Activated naive CD4-positive, alpha-beta T cell treated with anti-CD3 and anti-CD28 coated beads, Interleukin-2, amount 10 ng/mL, durations not matched to agents 7 days and 5 days (primary cell): ENCODE data around the gene TAC3.
A peak's percentile ranks its signal among the peaks of the same experiment; 100 is the strongest.
"Not testable (repeated sequence)": the region's sequence is repeated elsewhere in the genome, so short reads cannot be mapped to it uniquely, and the experiment has no call there.

Source experiments
- CTCF ChIA-PET: fragments of 350-600 bp; sonication (Branson Sonifier 250); formaldehyde crosslinking; loops from one replicate; lab custom pipeline; 2021; ENCODE audit warnings: antibody characterized with exemption; lab: Charles Lee
- DNase-seq: peaks from one replicate; pipeline ENCODE4 v3.0.0-alpha.2; 2020
- H3K27ac Mint-ChIP-seq: one replicate; pipeline ENCODE4 v1.8.0; 2021; ENCODE audit warnings: mild to moderate bottlenecking, moderate library complexity, mixed read lengths
- H3K27me3 Mint-ChIP-seq: one replicate; pipeline ENCODE4 v1.8.0; 2021; ENCODE audit warnings: mild to moderate bottlenecking, mixed read lengths
- H3K36me3 Mint-ChIP-seq: one replicate; pipeline ENCODE4 v1.8.0; 2021; ENCODE audit warnings: mixed read lengths
- H3K4me1 Mint-ChIP-seq: one replicate; pipeline ENCODE4 v1.8.0; 2021; ENCODE audit warnings: mixed read lengths
- H3K4me3 Mint-ChIP-seq: one replicate; pipeline ENCODE4 v1.8.0; 2021; ENCODE audit warnings: mild to moderate bottlenecking, moderate library complexity, mixed read lengths
- H3K9me3 Mint-ChIP-seq: one replicate; pipeline ENCODE4 v1.8.0; 2021; ENCODE audit warnings: mixed read lengths

TAC3 gene

GRCh38 chr12:57029457-57029856, 13.1 kb upstream of the TAC3 start:
- CTCF ChIA-PET: interaction anchor here (1.0 to 4.3 kb wide), 4 partner anchors 8 to 32 kb away, joined by 3 to 44 read pairs (median 10); partner anchors contain the start of genes MYO1A and ZBTB39
- no peak for DNase-seq
- Mint-ChIP-seq H3K4me1 (peaks cover 38% of the 10 kb centered on the region), H3K36me3 (no peaks in the 10 kb centered on the region), H3K4me3 (no peak overlapping the region), H3K27me3 (peaks cover 4% of the 10 kb centered on the region), H3K27ac (no peak overlapping the region), H3K9me3 (no peaks in the 10 kb centered on the region)

- Mint-ChIP-seq H3K9me3 (no peaks in the 10 kb centered on the region), H3K27me3 (peaks cover 4% of the 10 kb centered on the region), H3K27ac (no peak overlapping the region), H3K36me3 (no peaks in the 10 kb centered on the region), H3K4me1 (peaks cover 38% of the 10 kb centered on the region), H3K4me3 (no peak overlapping the region)
- CTCF ChIA-PET: interaction anchor here (0.7 to 2.6 kb wide), 12 partner anchors 9 to 96 kb away, joined by 3 to 13 read pairs (median 4); partner anchors contain the start of gene TAC3
- DNase-seq: no peak
Observed at GRCh38 chr12:57027805-57028153, 11.4 kb upstream of the TAC3 start.

DNA sequence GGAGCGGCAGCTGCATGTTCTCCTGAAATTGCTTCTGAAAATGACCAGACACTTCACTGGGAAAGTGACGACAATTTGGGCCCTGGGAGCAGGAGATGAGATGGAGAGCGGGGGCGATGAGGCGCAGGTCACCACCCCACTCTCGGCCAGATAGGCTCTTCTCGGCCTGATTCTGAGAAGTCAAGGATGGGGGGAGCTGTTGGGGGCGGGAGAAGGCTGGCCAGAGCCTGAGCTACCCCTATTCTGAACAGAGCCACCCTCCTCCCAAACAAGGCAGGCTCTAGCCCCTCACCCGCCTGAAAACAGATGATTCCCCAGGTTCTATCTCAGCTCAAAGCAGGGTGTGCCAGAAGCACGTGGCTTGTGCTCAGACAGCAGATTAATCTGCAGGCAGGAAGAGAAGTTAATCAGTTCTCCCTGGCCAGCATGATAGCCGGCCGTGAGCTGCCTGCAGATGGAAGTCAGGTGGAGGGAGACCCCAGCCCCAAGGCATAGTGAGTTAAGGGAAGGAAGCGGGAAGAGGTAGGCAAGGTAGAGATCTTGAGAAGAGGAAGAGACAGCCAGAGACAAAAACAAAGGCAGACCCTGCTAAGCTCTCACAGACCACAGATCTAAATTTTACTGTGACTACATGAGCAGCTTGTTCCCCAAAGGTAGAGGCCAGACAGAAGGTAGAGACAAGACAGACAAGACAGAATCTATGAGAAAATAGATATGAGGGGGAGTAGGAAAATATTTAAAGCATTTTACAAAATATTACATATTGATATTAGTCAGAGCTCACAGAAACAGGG, 10.9 kb upstream of the TAC3 start:
- Mint-ChIP-seq H3K9me3 (no peaks in the 10 kb centered on the region), H3K27me3 (peaks cover 4% of the 10 kb centered on the region), H3K27ac (no peak overlapping the region), H3K4me1 (peaks cover 38% of the 10 kb centered on the region), H3K4me3 (no peak overlapping the region), H3K36me3 (no peaks in the 10 kb centered on the region)
- CTCF ChIA-PET: interaction anchor here (0.7 to 2.6 kb wide), 13 partner anchors 8 to 97 kb away, joined by 3 to 13 read pairs (median 4); partner anchors contain the start of gene TAC3
- DNase-seq: no peak

DNA sequence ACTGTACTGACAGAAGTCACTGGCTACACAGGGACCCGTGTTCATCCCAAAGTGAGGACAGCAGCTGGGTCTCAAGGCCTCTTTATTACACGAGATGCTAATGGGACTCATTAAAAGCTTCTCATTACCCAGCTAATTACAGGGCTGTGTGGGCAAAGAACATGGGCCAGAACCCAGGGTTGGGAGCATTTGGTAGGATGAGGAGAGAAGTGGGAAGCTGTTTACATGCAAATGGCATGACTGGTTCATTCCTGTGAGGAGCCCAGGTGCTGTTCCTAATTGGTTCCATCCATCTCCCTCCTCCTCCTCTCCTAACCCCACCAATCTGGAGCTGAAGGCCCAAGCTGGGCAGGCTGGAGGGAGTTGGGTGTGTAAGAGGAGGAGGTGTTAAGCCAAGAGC, 8.9 kb upstream of the TAC3 start:
- H3K4me3 Mint-ChIP-seq: no peak overlapping the region
- no peak for DNase-seq
- H3K36me3 Mint-ChIP-seq: no peaks in the 10 kb centered on the region
- CTCF ChIA-PET: interaction anchor here (1.4 to 2.6 kb wide), 4 partner anchors 17 to 151 kb away, joined by 3 to 8 read pairs (median 6); no protein-coding TSS in a partner anchor
- H3K27me3 Mint-ChIP-seq: peaks cover 4% of the 10 kb centered on the region
- H3K27ac Mint-ChIP-seq: no peak overlapping the region
- H3K9me3 Mint-ChIP-seq: no peaks in the 10 kb centered on the region
- H3K4me1 Mint-ChIP-seq: peaks cover 26% of the 10 kb centered on the region

DNA sequence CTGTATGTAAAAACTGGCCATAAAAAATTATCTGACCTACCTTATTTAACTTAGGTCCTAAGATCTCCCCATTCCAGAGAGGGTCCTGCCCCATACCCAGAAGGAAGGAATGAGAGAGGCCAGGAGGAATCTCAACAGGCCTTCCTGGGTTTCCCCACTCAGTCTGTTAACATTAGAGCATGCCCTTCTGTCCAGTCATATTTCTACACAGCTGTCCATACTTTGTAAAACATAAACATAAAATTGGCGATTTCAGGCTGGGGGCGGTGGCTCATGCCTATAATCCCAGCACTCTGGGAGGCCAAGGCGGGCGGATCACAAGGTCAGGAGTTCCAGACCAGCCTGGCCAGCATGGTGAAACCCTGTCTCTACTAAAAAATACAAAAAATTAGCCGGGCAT, 6.0 kb upstream of the TAC3 start:
- H3K9me3 Mint-ChIP-seq, DNase-seq, H3K27ac Mint-ChIP-seq, H3K36me3 Mint-ChIP-seq, H3K4me3 Mint-ChIP-seq, H3K27me3 Mint-ChIP-seq: not testable (repeated sequence)
- peaks cover 20% of the 10 kb centered on the region for H3K4me1 Mint-ChIP-seq
- CTCF ChIA-PET: interaction anchor here (1.2 kb wide), 1 partner anchor 15 kb away, joined by 3 read pairs; no protein-coding TSS in a partner anchor

DNA sequence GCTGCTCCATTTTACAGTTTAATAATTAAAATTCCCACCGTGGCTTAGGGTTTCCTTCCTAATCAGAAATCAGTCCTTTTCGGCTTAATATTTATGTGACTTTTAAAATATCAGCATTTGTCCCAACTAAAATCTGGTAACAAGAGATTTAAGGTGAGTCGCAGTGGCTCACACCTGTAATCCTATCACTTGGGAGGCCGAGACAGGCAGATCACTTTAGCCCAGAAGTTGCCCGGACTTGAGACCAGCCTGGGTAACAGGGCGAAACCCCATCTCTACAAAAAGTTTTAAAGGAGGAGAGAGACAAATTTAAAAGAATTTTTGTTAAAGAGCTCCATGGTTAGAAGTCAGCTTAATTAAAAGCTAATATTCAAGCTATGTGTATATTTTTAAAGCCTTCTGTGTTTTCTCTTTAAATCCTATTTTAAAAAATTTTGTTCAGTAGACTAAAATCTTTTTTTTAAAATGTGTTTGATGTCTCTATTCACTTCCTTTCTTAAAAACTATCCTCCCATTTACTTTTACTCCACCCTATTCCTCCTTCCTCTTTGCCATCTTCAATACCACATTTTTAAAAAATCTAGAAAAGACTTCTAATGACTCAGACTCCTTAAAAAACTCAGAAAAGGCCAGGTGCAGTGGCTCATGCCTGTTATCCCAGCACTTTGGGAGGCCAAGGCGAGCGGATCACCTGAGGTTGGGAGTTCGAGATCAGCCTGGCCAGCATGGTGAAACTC, 3.8 kb upstream of the TAC3 start:
- CTCF ChIA-PET: interaction anchor here (1.0 to 1.9 kb wide), 2 partner anchors 12 to 33 kb away, joined by 3 to 9 read pairs; no protein-coding TSS in a partner anchor
- Mint-ChIP-seq H3K4me1 (peaks cover 11% of the 10 kb centered on the region), H3K9me3 (no peaks in the 10 kb centered on the region), H3K27ac (peak overlapping the region; percentile 45), H3K36me3 (no peaks in the 10 kb centered on the region), H3K4me3 (no peak overlapping the region), H3K27me3 (peaks cover 13% of the 10 kb centered on the region)
- no peak for DNase-seq

GRCh38 chr12:57018906-57019305, 2.6 kb upstream of the TAC3 start:
- no peak overlapping the region for H3K27ac Mint-ChIP-seq
- H3K9me3 Mint-ChIP-seq: no peaks in the 10 kb centered on the region
- H3K27me3 Mint-ChIP-seq: peaks cover 24% of the 10 kb centered on the region
- peaks cover 11% of the 10 kb centered on the region for H3K4me1 Mint-ChIP-seq
- CTCF ChIA-PET: interaction anchor here (0.8 to 1.7 kb wide), 4 partner anchors 9 to 93 kb away, joined by 3 to 4 read pairs (median 3); partner anchors contain the start of gene STAT6
- no peak overlapping the region for H3K4me3 Mint-ChIP-seq
- DNase-seq: no peak
- H3K36me3 Mint-ChIP-seq: no peaks in the 10 kb centered on the region

GRCh38 chr12:57018353-57018752, 2.0 kb upstream of the TAC3 start:
- H3K36me3 Mint-ChIP-seq, H3K9me3 Mint-ChIP-seq, H3K4me3 Mint-ChIP-seq, H3K27ac Mint-ChIP-seq, DNase-seq: not testable (repeated sequence)
- Mint-ChIP-seq H3K4me1 (peaks cover 11% of the 10 kb centered on the region), H3K27me3 (peaks cover 30% of the 10 kb centered on the region)
- CTCF ChIA-PET: interaction anchor here (0.7 to 1.7 kb wide), 4 partner anchors 9 to 93 kb away, joined by 3 to 4 read pairs (median 4); partner anchors contain the start of gene STAT6

DNA sequence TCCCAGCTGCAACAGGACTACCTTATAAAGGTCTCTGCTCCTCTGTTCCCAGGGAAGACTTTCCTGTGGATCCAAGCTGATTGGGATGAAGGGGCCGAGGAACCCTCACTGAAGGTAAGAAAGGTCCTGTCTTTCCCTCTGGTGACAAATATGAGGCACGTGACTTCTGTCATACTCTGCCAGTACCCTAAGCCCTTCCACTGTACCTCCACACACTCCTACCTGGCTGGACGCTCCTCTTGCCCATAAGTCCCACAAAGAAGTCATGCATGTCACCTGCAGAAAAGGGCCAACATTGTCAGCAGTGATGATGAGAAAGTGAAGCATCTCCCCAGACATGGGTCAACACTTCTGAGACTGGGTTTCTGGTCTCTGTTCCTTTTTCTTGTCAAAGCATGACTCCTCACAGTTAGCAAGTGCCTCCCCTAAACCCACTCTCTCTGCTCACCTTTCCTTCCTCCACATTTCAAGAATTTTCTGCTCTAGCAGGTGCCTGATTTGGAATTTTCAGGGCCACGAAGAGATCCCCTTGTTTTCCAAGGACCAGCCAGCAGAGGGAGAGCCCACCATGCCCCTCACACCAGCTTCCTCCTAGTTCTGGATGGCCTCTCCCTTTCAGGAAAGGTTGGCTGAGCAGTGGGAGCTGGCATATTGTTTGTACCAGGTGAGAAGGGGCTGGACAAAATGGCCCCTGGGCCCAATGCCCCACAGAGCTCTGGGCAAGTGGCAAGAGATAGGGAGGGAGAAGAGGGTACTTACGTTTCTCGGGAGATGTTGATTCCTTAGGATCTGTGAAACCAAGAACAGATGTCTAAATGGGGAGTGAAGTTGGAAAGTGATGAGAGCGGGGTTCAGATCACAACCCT, 3.5 kb downstream of the TAC3 start:
- Mint-ChIP-seq H3K36me3 (no peaks in the 10 kb centered on the region), H3K4me3 (no peak overlapping the region), H3K4me1 (peaks cover 42% of the 10 kb centered on the region), H3K27me3 (peaks cover 36% of the 10 kb centered on the region), H3K9me3 (no peaks in the 10 kb centered on the region), H3K27ac (no peak overlapping the region)
- CTCF ChIA-PET: interaction anchor here (1.0 to 8.9 kb wide), 5 partner anchors 9 to 99 kb away, joined by 3 to 147 read pairs (median 4); no protein-coding TSS in a partner anchor
- DNase-seq: no peak

DNA sequence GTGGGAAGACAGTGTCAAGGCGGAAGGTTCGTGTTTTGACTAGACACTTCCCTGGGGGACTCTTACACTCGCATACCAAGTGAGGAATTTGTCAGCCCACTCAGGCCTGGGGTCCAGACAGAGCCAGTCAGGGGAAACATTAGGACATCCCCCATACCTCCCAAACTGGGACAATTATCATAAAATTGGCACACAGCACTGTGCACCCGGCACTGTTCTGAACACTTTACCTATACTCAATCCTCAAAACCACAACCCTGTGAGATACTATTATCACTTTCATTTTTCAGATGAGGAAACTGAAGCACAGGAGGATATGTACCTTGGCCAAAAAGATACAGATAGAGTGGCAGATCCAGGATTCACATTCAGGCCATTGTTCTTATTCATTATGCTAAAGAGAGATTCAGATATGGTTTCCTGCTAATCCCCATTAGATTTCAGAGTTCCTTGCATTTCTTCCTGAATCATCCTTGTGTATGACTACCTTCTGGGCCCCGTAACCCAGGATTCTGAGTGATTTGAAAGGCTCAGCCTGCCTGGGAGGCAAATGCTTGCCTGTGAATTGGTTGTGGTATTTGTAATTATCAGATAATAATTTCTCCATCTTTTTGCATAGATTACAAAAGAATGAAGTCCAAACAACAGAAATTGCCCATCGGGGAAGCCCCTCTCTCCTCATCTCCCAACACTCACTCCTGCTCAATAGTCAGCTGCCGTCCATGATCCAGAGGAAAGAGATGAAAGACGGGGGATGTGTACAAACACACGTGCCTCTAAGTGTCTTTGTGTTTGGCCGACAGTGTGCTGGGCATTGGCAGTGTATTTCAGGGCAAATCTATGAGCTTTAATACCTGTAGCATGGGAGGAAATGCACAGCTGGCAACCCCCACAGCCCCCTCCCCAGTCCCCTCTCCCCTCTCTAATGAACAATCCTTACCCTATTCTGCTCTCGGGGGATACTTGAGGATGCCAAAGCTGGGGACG, 4.6 kb downstream of the TAC3 start:
- H3K27ac Mint-ChIP-seq: peak overlapping the region; percentile 79
- peak; percentile 59 for DNase-seq
- H3K36me3 Mint-ChIP-seq: no peaks in the 10 kb centered on the region
- peak overlapping the region; percentile 8 for H3K4me3 Mint-ChIP-seq
- H3K9me3 Mint-ChIP-seq: no peaks in the 10 kb centered on the region
- peaks cover 53% of the 10 kb centered on the region for H3K4me1 Mint-ChIP-seq
- peaks cover 36% of the 10 kb centered on the region for H3K27me3 Mint-ChIP-seq
- CTCF ChIA-PET: interaction anchor here (1.0 to 8.9 kb wide), 11 partner anchors 10 to 104 kb away, joined by 3 to 147 read pairs (median 7); partner anchors contain the start of gene STAT6

DNA sequence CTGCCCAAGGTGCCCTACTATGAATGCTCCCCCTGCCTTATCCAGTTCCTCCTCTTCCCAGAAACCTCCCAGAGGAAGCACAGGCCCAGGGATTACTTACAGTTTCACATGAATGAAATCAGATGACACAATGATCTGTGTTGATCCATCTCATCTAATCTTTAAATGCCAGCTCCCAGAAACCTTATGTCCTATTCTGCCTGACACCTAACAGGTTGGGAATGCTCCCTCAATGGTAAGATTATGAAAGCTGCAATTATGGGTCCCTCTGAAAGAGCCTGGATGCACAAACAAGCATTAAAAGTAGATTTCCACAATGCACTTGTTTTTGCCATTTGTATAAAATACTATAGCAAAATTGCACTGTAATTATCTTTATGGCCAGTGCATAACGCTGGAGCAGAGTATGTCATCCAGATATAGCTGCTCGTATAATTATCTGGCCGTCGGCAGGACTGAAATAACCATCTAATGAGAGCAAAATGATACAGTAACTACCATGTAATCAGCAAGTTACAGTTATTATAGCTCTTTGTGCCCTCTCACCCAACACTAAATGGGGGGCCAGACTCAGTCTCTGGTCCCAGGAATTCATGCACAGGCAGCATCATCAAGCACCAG, 5.6 kb downstream of the TAC3 start:
- H3K27ac Mint-ChIP-seq: peak overlapping the region; percentile 79
- CTCF ChIA-PET: interaction anchor here (0.7 to 8.9 kb wide), 13 partner anchors 9 to 821 kb away, joined by 3 to 147 read pairs (median 6); partner anchors contain the start of gene STAT6
- peaks cover 28% of the 10 kb centered on the region for H3K27me3 Mint-ChIP-seq
- peaks cover 55% of the 10 kb centered on the region for H3K4me1 Mint-ChIP-seq
- DNase-seq: no peak
- H3K36me3 Mint-ChIP-seq: no peaks in the 10 kb centered on the region
- H3K9me3 Mint-ChIP-seq: no peaks in the 10 kb centered on the region
- no peak overlapping the region for H3K4me3 Mint-ChIP-seq
